ENCODE data around the gene REPS1.

The REPS1 gene

DNA sequence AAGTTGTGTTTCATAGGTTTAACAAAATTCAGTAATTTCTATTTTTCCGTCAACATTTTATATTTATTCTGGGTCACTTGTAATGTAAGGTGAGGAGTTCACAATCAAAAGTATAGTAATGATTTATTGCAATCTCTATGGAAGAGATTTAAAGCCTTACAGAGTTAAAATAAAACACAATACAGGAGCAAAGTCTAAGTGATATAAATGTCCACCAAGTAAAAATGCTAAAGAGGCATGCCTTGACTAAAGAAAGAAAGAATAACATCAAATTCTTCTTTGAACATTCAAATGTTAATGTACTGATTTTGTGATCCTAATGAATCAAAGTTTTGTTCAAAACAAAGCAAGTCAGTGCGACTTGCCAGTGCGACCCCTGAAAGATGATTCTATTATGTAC, 61.5 kb downstream of the REPS1 start:
- no peak for DNase-seq (ENCODE audit: low read depth)

DNA sequence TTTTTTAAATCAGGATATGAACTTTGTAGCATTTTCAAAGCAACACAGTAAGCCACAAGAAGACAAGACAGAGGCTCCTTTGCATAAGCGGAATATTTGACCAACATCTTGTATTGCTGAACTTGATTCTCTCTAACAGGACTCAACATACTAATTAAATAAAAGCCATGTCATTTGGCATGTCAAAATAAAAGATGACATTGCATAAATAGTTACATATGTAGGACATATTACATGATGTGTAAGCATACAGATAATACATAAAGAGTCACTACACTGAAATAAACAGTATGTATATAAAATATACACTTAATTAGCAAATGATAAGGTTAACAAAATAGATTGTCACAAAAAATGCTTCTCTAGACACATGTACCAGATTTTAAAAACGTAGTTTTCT, 62.2 kb downstream of the REPS1 start:
- no peak for DNase-seq (ENCODE audit: low read depth)

DNA sequence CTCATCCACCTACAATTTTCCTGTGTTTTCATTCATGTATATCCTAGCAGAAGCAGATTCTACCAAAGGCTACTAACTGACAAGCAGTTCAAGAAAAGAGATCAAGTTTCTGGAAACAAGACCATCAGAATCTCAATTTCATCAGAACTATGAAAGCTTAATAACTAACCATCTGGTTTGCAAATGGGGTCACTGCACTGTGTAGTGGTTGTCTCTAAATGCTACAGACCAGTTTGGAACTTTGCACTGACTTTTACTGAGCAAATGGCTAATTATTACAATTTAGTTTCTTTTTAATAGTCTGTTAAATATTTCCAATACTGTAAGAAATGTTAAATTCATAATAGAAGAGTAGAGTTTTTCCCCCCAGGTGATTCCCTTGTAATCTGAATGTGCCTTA, 64.5 kb downstream of the REPS1 start:
- no peak for DNase-seq (ENCODE audit: low read depth)

DNA sequence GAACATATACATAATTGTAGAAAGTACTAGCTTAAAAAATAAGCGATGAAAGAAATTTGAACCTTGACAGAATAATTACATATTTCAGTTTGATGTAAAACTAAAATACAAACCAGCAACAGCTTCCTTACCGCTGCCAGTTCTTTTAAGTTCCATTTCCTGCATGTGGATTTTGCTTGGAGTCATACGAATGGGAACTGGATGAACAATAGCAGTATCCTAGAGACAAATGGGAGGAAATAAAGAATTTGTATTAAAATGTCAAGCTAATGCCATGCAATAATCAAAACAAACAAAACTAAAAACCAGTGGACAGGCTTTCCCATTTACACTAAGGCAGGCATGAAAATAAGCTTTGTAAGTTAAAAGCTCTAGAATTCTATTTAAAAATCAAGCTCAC, 67.1 kb downstream of the REPS1 start:
- DNase-seq (ENCODE audit: low read depth), result no peak

DNA sequence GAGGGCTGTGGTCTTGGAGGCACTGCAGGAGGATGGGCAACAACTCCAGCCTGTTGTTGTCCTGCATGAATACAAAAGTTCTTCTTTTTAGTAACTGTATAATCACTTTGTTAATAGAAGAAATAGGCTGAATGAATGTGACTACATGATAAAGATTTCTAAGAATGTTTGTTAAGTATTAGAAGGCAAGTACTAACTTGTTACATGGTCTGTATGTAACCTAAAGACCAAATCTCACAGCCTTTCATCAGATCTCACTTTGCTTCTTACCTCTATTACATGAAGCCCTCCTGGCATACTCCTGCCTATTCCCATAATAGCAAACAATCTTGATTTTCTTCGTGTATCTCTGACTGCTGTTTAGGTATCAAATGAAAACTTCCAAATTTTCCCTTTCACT, 73.4 kb downstream of the REPS1 start:
- DNase-seq (ENCODE audit: low read depth), result no peak

DNA sequence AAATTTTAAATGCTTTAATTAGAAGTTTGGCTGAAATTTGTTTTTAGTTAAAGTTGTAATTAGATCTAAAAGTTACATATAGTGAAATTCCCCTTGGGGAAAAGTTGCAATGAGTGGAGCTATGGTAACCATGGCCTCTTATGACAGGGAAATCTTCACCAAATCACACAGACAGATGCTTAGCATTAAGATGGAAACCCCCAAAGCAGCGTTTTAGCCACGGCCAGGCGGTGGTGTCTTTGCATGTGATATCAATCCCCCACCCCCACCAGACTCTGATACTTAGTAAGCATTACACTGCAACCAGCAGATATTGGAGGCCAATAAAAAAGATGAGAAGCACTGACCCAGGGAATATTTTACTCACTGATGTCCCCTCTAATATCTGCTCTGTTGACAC, 75.7 kb downstream of the REPS1 start:
- no peak for DNase-seq (ENCODE audit: low read depth)

DNA sequence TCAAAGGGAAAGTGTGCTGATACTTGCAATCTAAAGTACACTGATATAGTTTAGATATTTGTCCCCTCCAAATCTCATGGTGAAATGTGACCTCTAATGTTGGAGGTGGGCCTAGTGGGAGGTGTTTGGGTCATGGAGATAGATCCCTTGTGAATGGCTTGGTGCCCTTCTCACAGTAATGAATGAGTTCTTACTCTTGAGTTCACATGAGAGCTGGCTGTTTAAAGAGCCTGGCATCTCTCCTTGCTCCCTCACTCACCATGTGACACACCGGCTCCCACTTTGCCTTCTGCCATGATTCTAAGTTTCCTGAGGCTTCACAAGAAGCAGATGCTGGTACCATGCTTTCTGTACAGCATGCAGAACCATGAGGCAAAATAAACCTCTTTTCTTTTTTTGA, 78.1 kb downstream of the REPS1 start:
- no peak for DNase-seq (ENCODE audit: low read depth)

DNA sequence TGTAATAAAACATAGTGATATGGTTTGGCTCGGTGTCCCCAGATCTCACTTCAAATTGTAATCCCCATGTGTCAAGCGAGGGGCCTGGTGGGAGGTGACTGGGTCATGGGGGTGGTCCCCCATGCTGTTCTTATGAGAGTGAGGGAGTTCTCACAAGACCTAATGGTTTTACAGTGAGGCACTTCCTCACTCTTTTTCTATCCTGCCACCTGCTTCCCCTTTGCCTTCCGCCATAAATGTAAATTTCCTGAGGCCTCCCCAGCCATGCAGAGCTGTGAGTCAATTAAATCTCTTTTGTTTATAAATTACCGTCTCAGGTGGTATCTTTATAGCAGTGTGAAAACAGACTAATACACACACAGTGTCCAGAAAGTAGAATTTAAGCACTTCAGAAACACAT, 78.5 kb downstream of the REPS1 start:
- no peak for DNase-seq (ENCODE audit: low read depth)

DNA sequence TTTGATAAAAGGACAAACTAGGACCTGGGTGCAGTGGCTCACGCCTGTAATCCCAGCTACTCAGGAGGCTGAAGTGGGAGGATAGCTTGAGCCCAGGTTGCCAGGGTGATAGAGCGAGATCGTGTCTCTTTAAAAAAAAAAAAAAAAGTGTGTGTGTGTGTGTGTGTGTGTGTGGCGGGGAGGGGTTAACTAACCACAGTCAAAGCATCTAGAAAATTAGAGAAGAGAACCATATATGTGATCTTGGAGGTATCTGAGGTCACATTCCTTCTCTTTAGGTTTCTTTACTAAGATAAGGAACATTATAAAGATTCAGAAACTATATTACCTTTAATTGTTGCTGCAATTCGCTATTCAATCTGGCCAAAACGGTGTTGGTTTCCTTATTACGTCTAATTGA, 80.9 kb downstream of the REPS1 start:
- DNase-seq (ENCODE audit: low read depth), result no peak

DNA sequence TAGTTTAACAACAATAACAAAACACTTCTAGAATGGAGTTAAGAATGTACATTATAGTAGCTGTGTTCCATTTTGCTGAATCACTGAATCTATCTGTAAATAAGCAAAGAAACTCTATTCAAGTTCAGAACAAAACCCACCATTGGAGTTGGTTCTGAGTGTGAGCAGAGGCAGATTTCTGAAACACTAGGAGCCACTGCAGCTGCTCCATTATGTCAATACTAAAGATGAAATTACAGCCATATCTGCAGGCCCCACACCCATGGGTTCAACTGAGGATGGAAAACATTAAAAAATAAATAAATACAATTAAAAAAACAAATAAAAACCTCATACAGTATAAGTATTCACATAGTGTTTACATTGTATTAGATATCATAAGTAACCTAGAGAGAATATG, 91.0 kb downstream of the REPS1 start:
- DNase-seq (ENCODE audit: low read depth), result no peak

DNA sequence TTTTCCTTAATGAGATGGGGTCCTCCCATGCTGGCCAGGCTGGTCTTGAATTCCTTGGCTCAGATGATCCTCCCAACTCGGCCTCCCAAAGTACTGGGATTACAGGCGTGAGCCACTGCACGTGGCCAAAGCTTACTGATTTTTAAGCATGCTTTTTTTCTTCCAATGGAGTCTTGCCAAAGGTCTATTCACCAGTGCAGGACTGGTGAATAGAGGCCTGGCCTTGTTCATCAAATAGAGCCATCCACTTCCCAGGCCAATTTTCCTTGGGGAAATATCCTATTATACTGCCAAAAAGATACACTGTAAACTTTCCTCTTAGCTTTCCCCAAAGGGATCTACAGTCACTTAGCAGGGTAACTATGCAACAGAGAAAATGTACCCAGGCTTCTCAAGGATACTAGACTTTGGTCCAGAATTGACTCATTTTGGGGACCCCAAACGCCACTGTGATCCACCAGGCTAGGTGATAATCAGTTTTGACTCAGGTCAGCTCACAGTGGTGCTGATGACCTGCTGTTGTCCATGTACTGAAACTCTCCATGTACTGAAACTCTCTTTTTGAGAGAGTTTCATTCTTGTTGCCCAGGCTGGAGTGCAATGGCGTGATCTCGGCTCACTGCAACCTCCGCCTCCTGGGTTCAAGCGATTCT, 91.8 kb downstream of the REPS1 start:
- no peak for DNase-seq (ENCODE audit: low read depth)

DNA sequence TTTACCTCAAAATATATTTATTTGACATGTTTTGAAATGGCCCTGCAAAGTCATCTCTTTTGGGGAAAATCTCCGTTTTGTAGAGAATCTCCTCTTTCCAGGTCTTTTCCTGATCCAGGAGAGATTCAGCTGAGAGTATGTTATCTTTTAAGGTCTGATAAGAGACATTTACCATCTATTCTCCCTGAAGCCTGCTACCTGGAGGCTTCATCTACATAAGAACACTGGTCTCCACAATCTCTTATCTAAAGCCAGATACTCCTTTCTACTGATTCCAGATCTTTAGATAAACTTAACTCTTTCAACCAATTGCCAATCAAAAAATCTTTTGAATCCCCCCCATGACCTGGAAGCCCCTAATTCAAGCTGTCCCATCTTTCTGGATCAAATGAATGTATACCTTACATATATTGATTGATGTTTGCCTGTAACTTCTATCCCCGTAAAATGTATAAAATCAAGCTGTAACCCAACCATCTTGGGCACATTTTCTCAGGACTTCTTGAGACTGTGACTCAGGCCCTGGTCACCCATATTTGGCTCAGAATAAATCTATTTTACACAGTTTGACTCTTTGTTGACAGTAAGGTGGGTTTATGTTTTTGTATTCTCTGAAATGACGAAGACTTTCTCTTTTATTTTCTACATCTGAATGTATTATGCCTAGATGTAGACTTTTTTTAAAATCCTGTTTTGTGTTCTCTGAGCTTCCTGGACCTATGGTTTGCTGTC, 96.6 kb downstream of the REPS1 start:
- DNase-seq (ENCODE audit: low read depth), result no peak

DNA sequence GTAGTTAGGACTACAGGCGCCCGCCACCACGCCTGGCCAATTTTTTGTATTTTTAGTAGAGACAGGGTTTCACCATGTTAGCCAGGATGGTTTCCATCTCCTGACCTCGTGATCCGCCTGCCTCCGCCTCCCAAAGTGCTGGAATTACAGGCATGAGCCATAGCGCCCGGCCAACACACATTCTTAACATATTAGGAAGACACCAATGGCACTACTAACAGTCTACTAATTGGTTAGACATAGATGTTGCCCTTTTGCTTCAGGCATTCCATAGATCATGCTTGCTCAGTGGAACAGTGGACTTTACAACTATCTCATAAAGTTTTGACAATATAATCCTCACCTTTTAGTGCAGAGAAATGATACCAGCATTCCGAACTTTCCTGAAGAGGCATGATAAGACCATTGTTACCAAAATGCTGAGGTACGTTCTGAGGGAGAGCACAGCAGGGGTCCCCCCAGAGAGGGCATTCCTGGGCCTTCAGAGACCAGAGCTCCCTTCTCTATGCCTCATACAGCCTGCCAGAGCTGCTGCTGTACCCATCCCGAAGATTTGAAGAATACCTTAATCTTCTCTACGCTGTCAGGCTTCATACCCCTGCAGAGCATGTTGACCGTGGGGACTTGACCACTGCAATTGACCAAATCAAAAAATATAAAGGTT, 102.8 kb downstream of the REPS1 start:
- DNase-seq (ENCODE audit: low read depth), result no peak

DNA sequence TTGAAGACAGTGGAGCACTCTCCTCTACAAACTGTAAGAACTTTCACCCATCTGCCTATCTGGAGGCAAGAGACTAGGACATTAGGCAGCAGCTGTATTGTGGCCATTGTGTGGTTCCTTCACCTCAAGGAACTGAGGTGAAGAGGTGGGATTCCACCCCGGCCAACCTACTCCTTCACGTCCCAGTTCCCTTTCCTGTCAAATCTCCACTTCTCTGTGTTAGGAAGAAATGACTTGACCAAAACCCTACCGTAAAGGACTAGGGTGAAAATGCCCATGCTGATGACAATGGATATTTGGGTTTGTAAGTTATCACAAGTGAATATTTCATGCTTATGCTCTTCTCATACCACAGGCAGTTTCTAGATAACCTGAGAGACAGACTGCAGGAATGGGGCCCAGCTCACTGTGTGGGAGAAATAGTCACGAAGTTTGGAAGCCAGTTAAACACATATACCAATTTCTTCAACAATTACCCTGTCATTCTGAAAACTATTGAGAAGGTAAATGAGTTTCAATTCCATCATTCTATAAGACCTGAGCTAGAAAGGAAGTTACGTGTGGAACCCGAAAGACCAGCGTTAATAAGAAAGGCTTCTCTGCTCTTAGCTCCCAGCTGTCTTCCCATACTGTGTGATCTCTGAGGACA, 105.6 kb downstream of the REPS1 start:
- DNase-seq (ENCODE audit: low read depth), result no peak

DNA sequence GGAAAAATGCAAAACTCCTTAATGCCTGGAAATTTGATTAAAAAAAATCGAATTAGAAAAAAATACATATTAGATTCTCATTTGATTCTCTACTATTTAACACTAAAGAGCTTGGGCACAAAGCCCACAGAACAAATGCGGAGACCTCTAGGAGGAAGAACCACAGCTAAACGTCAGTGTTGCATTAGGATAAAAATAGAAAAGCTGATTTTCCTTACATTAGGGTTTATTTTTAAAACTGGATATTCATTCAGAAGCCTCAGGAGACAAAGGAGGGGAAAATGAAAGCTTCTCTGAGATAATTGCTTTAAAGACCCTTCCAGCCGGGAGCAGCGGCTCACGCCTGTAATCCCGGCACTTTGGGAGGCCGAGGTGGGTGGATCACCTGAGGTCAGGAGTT, 114.9 kb downstream of the REPS1 start:
- DNase-seq (ENCODE audit: low read depth), result no peak

DNA sequence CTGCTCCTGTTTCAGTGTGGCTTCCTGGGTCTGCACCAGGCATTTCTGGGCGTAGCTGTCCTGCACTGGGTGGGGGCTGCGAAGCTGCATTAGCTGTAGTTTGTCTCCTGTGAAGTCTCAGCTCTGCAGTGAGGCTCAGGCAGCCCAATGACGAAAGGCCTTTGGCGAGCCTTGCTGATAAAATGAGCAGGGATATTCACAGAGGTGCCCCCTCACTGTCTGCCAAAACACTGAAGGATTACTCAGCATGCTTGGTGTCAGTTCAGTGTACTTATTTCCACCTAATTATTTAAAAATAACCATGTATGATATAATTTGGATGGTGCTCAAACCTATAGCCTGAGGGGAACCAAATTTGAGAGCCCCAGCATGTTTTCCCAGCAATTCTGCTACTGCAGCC, 118.7 kb downstream of the REPS1 start:
- no peak for DNase-seq (ENCODE audit: low read depth)

DNA sequence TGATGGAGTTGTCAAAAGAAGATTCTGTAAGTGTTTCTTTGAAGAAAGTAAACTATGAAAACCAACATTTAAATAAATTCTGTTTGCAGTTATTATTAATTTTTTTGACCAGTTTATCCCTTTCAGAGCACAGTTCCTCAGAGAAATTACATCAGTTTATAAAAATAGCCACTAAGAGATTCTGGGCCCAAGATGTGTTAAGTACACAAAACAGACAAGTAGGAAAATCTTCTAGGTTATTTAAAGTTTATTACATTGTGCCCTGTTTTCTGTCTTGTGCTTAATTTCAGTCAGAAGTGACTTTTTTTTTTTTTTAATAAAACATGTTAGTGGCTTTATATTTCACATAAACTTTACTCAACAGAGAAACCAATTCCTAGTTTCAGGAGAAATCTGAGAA, 119.9 kb downstream of the REPS1 start:
- no peak for DNase-seq (ENCODE audit: low read depth)

DNA sequence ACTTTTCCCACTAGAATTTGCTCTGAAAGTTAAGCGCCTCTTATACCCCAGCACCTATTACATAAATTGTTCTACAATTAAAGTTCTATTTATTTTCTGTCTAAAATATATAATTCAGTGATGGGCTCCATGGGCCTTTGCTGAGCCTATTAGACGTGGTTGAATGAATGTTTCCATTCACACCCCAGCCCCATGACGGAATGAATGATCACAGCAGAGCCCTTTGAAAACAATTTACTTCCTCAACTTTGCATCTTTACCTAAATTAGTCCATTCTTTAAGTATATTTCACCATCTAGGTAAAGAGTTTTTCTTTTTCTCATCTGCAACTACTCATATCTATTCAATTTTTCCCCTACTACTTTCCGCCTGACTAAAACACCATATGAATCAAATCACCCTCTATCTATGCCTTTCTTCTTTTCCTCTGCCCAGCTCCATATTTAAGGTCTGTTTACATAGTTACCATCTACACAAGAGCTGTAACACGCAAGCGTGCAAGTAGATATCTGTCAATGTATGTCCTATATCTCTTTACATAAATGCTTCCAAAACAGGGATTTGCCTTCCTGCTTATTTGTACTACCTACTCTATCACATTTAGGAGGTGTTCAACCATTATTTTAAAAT, 122.5 kb downstream of the REPS1 start:
- no peak for DNase-seq (ENCODE audit: low read depth)

DNA sequence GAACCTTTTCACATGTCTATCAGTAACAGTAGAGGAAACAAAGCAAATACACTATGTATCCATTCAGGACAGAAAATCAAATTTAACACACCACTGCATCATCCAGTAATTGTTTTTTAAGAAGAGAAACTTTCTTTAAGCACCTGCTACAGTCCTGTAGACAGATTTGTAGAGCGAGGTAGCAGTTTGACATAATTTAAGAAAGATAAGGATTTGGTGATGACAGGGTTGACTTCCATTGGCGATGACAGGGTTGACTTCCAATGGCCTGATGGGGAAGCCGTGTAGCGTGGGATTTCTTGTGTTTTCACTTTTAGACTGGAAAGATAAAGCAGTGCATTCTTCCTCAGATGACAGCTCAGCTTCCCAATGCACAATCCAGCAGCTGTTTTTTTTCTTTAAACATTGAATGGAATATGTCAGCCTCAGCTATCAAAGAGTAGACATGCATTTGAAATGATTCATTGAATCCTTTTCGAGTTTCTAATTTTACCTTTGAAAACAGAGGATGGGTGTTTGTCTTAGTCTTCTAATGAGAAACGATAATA, 123.6 kb downstream of the REPS1 start:
- no peak for DNase-seq (ENCODE audit: low read depth)

DNA sequence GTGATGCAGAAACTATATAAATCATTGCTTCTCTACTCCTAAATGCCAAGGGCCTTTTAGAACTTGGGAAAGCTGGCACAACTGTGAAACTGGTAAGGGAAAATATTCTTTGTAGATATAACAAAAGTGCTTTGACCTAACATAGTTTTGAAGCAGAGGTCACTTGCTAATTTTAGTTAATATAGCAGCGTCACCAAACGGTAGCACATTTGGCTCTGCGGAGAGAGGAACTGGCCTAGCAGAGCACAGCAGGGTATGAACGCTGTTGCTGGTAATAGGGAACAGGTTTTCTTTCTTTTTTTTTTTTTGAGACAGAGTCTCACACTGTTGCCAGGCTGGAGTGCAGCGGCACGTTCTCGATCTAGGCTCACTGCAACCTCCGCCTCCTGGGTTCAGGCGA, 124.7 kb downstream of the REPS1 start:
- DNase-seq (ENCODE audit: low read depth), result no peak

DNA sequence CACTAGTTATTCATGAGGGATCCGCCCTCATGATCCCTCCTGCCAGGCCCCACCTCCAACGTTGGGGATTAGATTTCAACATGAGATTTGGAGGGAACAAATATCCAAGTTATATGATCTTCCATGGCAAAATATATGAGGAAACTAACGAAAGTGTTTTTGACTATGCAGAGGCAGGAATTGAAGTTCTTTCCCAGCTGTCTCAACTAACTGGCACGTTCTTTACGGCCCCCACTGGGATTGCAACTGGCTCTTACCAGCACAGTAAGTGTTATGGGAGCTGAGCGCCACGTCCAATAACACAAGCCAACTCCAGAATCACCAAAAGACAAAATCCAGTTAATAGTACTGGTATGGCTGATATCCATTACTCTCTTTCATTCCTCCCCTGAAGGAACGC, 125.6 kb downstream of the REPS1 start:
- no peak for DNase-seq (ENCODE audit: low read depth)

DNA sequence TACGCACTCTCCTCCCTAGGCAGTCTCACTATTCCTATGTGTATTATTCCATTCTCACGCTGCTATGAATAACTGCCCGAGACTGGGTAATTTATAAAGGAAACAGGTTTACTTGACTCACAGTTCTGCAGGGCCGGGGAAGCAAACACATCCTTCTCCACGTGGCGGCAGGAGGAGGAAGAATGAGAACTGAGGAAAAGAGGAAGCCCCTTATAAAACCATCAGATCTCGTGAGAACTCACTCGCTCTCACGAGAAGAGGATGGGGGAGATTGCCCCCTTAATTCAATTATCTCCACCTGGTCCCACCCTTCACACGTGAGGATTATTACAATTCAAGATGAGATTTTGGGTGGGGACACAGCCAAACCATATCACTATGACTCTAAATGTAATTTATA, 130.3 kb downstream of the REPS1 start:
- no peak for DNase-seq (ENCODE audit: low read depth)

All from stimulated activated CD8-positive, alpha-beta memory T cell treated with anti-CD3 and anti-CD28 coated beads, Interleukin-7, amount 100 ng/mL, for 24 hours (primary cell).